Endothelial cell of umbilical vein (primary cell): ENCODE measurements around the gene SIAE. TPM values are rescaled to one million over a fixed set of nuclear protein-coding genes. Genes with fewer than 3 reads are reported as not detected.

Experiments used
- BruUV-seq: library from RNA; stranded (reverse); fragments of 400-500 nt; replicated peaks from 2 replicates; lab custom pipeline; 2021; lab: Mats Ljungman, UMichigan
- CTCF ChIA-PET: fragments of 300-600, 350-600 bp; sonication (Branson Sonifier 250); formaldehyde crosslinking; loops from one replicate; lab custom pipeline; 2021; ENCODE audit warnings: antibody characterized with exemption, inconsistent platforms; lab: Charles Lee
- POLR2A ChIA-PET: fragments of 300-600, 350-600 bp; sonication (Branson Sonifier 250); formaldehyde crosslinking; loops from one replicate; lab custom pipeline; 2021; ENCODE audit warnings: antibody characterized with exemption, inconsistent platforms; lab: Charles Lee
- DNase-seq: peaks from one replicate; pipeline ENCODE4 v3.0.0-alpha.2; 2011; ENCODE audit warnings: low read depth, low spot score
- FAIRE-seq: peaks from 2 replicates; lab custom pipeline; 2011; peaks lifted over from hg19 to GRCh38; lab: Jason Lieb, UNC
- H2AFZ ChIP-seq: 2 replicates; pipeline ENCODE4 v1.6.0; 2012; ENCODE audit warnings: low read depth, low read length, control low read depth, inconsistent platforms
- H3K27ac ChIP-seq: 2 replicates; pipeline ENCODE4 v1.5.1; 2011; ENCODE audit warnings: low read depth, mild to moderate bottlenecking, control low read depth, low read length, moderate library complexity; ENCODE audit not compliant: insufficient read depth
- H3K27me3 ChIP-seq, 2 experiments: 2 replicates each; pipeline versions ENCODE4 v1.6.0 to v1.6.1; 2011; ENCODE audit warnings: low read length in 2 of 2, mixed read lengths in 1 of 2; ENCODE audit not compliant: control insufficient read depth in 2 of 2, insufficient read depth in 2 of 2
- H3K36me3 ChIP-seq, 2 experiments: 2 replicates in 1 of 2; 3 replicates in 1 of 2; pipeline ENCODE4 v1.5.1; 2011; ENCODE audit warnings: low read length in 2 of 2, mild to moderate bottlenecking in 1 of 2, moderate library complexity in 1 of 2; ENCODE audit not compliant: control insufficient read depth in 2 of 2, insufficient read depth in 2 of 2; ENCODE audit errors: extremely low read depth in 1 of 2
- H3K4me1 ChIP-seq: 3 replicates; pipeline ENCODE4 v1.5.1; 2011; ENCODE audit warnings: mild to moderate bottlenecking, low read length; ENCODE audit not compliant: control insufficient read depth, insufficient read depth; ENCODE audit errors: extremely low read depth
- H3K4me2 ChIP-seq: 2 replicates; pipeline ENCODE4 v1.6.1; 2011; ENCODE audit warnings: low read length, control low read depth, mixed read lengths; ENCODE audit not compliant: insufficient read depth
- H3K4me3 ChIP-seq, 3 experiments: fragments of 200-600 bp in 1 of 3; sonication (generic), shearing (Covaris generic) in 1 of 3; replicated peaks in 1 of 3; 2 replicates each; pipeline ENCODE4 v1.5.1; 2011 to 2016; ENCODE audit warnings: control low read depth in 3 of 3, low read length in 3 of 3, mild to moderate bottlenecking in 2 of 3, inconsistent platforms in 1 of 3, low read depth in 1 of 3, moderate library complexity in 1 of 3; ENCODE audit not compliant: insufficient read depth in 1 of 3
- H3K79me2 ChIP-seq: 2 replicates; pipeline ENCODE4 v1.6.0; 2012; ENCODE audit warnings: low read length, inconsistent platforms; ENCODE audit not compliant: control insufficient read depth, insufficient read depth
- H3K9ac ChIP-seq: replicated peaks from 2 replicates; pipeline ENCODE3; 2011; ENCODE audit warnings: low read length, control low read depth; ENCODE audit not compliant: insufficient read depth; ENCODE audit errors: extremely low read depth
- H3K9me1 ChIP-seq: replicated peaks from 3 replicates; pipeline ENCODE4 v1.6.0; 2011; ENCODE audit warnings: mild to moderate bottlenecking, low read length; ENCODE audit not compliant: control insufficient read depth, insufficient read depth; ENCODE audit errors: extremely low read depth
- H3K9me3 ChIP-seq: replicated peaks from 2 replicates; pipeline ENCODE4 v1.5.1; 2012; ENCODE audit warnings: low read length, inconsistent platforms; ENCODE audit not compliant: control insufficient read depth, insufficient read depth
- H4K20me1 ChIP-seq: replicated peaks from 2 replicates; pipeline ENCODE3; 2011; ENCODE audit warnings: mild to moderate bottlenecking, low read length; ENCODE audit not compliant: control insufficient read depth, insufficient read depth; ENCODE audit errors: extremely low read depth
- EZH2 ChIP-seq: IDR thresholded peaks from 2 replicates; pipeline ENCODE4 v1.6.1; 2012; ENCODE audit warnings: borderline replicate concordance, low read depth, mild to moderate bottlenecking, moderate library complexity, low read length, inconsistent platforms; ENCODE audit not compliant: severe bottlenecking
- FOS ChIP-seq: IDR thresholded peaks from 2 replicates; pipeline ENCODE4 v1.6.1; 2011; ENCODE audit warnings: mild to moderate bottlenecking, low read length, moderate library complexity, borderline replicate concordance; ENCODE audit not compliant: insufficient read depth
- GATA2 ChIP-seq: IDR thresholded peaks from 2 replicates; pipeline ENCODE4 v1.7.0; 2011; ENCODE audit warnings: low read depth, mild to moderate bottlenecking, moderate library complexity, mixed read lengths, low read length; ENCODE audit not compliant: insufficient read length, insufficient read depth
- JUN ChIP-seq: IDR thresholded peaks from 2 replicates; pipeline ENCODE4 v1.6.1; 2011; ENCODE audit warnings: borderline replicate concordance, low read depth; ENCODE audit not compliant: insufficient read length, insufficient read depth
- MAX ChIP-seq: IDR thresholded peaks from 2 replicates; pipeline ENCODE4 v1.6.1; 2011; ENCODE audit not compliant: insufficient read depth, insufficient read length
- MYC ChIP-seq: IDR thresholded peaks from one replicate; pipeline ENCODE4 v1.6.1; 2011; ENCODE audit warnings: mild to moderate bottlenecking, low read depth, low read length
- POLR2A ChIP-seq: IDR thresholded peaks from 2 replicates; pipeline ENCODE4 v1.6.1; 2012; ENCODE audit warnings: low read depth, mild to moderate bottlenecking, control low read depth, low read length
- POLR2AphosphoS5 ChIP-seq: IDR thresholded peaks from 2 replicates; pipeline ENCODE4 v1.6.1; 2012; ENCODE audit warnings: low read depth, mild to moderate bottlenecking, control low read depth, low read length, moderate library complexity; ENCODE audit not compliant: insufficient read depth
- dilution Hi-C: fragments of 300-500 bp; cut with MboI; formaldehyde crosslinking; loops from one replicate; pipeline ENCODE4 v1.15.0; 2019; ENCODE audit warnings: low sequenced_read_pairs; ENCODE audit not compliant: extremely low pct_ligation_motif_present
- intact Hi-C: fragments of 100-400 bp; cut with micrococcal nuclease; formaldehyde crosslinking; loops from one replicate; pipeline ENCODE4 v1.10.0; 2022
- polyA plus RNA-seq, 4 experiments: library from polyadenylated mRNA; depleted of rRNA in 3 of 4; stranded (reverse) in 3 of 4; unstranded in 1 of 4; fragments of >200 nt; gene quantifications; 2 replicates each; pipeline versions ENCODE4 v1.2.1 to v1.2.3, GENCODE V29; 2011 to 2012; ENCODE audit warnings: missing spikeins in 1 of 4
- total RNA-seq: library from RNA; stranded (reverse); gene quantifications from 2 replicates; pipeline ENCODE4 v1.2.3, GENCODE V29; 2021

The SIAE gene
- total and polyA plus RNA-seq, 2 donors (not counting 3 experiments of a cell fraction or from before 2014, with no cell fraction given): 16.9 to 23.9 TPM

- Histone ChIP-seq H2AFZ (no peak overlapping the region), H3K9ac (no peak overlapping the region), H3K9me3 (no peaks in the 10 kb centered on the region), H3K27me3 (no peaks in the 10 kb centered on the region), H4K20me1 (no peaks in the 10 kb centered on the region), H3K27ac (no peak overlapping the region), H3K4me3 (no peak overlapping the region), H3K4me1 (peaks cover 14% of the 10 kb centered on the region), H3K36me3 (peaks cover 16 to 29% of the 10 kb centered on the region in 2 experiments), H3K9me1 (no peaks in the 10 kb centered on the region), H3K79me2 (peaks cover 25% of the 10 kb centered on the region), H3K4me2 (no peak overlapping the region)
- intact Hi-C loops: no loop called here
- dilution Hi-C loops: no loop called here
- ChIA-PET CTCF (interaction anchor here (0.8 to 1.5 kb wide), 3 partner anchors 166 to 222 kb away, joined by 3 to 4 read pairs (median 3); no protein-coding TSS in a partner anchor), POLR2A (no interaction called here)
- TF ChIP-seq POLR2AphosphoS5 (no peak), POLR2A (no peak), GATA2 (no peak), MAX (no peak), MYC (no peak), FOS (no peak), JUN (no peak), EZH2 (no peak)
- no peak for FAIRE-seq
- DNase-seq: no peak
- BruUV-seq: no TSS peak
These were observed 46.0 kb downstream of the SIAE start for GRCh38 chr11:124627546-124627945.
